Left renal cortex interstitium (tissue), 4 donors: Measurements from ENCODE around the gene MPLKIP. TPM values are rescaled to one million over a fixed set of nuclear protein-coding genes. Genes with fewer than 3 reads are reported as not detected.
A peak's percentile ranks its signal among the peaks of the same experiment; 100 is the strongest.
"Not testable (repeated sequence)": the region's sequence is repeated elsewhere in the genome, so short reads cannot be mapped to it uniquely, and the experiment has no call there.

Experiments used
- DNase-seq, 4 donors: peaks; one replicate each; pipeline ENCODE4 v3.0.0-alpha.2; 2013; ENCODE audit warnings: low read depth in 4 of 4, low spot score in 2 of 4, missing footprints in 1 of 4
- polyA plus RNA-seq, 4 donors: library from polyadenylated mRNA; unstranded; fragments of 120-200 nt; gene quantifications; one replicate each; pipeline ENCODE4 v1.2.1, GENCODE V29; 2013; ENCODE audit not compliant: insufficient read length in 4 of 4

The MPLKIP gene
- polyA plus RNA-seq = 10 to 100 TPM; 41.9 to 53.8 (median 44.1) TPM

DNA sequence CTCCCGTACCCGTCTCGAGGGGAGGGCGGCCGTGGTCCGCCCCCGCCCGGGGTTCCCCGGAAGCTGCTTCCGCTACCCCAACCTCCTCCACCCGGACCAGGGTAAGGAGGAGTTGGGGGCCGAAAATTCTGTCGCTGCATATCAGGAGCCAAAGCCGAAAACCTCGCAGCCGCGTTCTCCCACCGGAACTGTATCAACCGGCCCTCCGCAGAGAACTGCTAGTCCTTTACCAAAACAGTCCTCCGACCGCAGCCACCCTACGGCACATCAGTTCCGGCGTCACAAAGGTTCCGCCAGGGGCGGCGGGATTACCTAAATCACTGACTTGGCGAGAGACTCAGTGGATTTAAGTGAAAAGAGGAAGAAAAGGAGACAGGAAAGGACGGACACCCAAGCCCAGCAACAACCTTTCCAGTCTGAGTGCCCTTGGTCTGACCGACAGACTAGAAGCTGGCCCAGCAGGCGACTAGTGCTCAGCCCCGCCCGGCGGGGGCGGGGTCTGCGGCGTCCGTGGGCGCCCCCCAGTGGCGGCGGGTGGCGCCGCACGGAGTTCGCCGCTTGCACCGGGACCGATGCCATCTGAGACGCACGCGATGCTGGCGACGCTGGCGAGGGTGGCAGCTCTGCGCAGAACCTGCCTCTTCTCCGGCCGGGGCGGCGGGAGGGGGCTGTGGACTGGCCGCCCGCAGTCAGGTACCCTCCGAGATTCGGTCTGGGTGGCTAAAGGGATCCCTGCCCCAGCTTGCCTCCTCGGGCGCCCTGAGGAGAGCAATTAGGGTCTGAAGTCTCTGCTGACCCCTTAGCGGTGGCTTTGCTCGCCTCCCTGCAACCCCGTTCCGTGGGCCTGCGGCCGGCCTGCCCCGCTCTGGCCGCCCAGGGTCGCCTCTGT is at the start of gene MPLKIP, which contains the start of gene SUGCT:
MPLKIP (minus strand) TSS at position 195 of the 889 bp plus-strand sequence; CDS start at position 140, 55 bp downstream.
SUGCT (plus strand) TSS at position 578 of the 889 bp plus-strand sequence.
- DNase-seq = peak; percentile 86 to 98 (median 92)

DNA sequence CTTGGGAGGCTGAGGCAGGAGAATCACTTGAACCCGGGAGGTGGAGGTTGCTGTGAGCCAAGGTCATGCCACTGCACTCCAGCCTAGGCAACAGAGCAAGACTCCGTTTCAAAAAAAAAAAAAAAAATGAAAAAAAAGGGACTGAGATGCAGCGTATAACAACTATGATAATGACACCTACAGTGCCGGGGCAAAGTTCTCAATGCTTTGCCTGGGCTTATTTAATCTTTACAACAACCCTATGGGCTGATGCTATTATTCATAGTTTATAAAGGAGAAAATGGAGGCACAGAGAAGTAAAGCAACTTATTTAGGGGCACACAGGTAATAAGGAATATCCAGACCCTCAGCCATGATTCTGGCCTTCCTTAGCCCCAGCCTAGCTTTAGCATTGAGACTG is 48.0 kb upstream of the MPLKIP start:
- no peak for DNase-seq

DNA sequence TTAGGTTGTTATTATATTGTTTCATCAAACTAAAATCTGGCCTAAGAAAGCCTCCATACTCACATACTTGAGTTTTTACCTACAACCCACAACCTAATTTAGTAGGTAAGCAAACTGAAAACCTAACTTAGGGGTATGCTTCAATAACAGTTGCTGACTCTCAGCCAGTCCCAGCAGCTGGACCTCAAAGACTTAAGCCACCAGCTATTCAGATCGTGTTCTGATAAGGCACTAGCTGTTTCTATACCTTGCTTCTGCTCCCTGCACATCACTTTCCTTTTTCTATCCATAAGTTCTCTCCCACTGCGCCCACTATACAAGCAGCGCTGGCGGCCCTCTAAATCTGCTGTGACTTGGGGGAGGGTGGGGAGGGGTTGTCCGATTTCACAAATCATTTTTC is 42.6 kb upstream of the MPLKIP start:
- DNase-seq = no peak

DNA sequence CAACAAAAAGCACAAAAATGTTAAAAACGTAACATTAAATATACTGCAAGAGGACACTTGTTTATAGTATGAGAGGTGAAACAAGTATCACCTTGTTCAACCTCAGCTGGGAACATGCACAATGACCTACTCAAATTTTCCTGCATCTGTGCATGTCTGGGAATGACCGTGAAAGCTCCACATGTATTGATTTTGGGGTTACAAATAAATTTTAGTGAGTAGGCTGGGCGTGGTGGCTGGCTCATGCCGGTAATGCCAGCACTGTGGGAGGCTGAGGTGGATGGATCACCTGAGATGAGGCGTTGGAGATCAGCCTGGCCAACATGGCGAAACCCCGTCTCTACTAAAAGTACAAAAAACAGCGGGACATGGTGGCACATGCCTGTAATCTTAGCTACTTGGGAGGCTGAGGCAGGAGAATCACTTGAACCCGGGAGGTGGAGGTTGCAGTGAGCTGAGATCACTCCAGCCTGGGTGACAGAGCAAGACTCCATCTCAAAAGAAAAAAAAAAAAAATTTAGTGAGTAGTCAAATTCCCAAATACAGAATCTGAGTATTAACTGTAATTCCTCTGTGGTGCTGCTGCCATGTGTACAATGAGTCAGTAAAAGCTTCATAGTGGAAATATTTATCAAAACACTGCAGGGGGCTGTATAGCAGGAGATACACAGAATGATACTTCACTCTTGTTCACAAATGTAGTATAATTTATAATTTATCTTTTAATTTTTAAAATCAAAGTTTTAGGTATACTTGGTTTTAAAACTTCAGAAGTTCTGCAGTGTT is 41.5 kb upstream of the MPLKIP start:
- no peak for DNase-seq

DNA sequence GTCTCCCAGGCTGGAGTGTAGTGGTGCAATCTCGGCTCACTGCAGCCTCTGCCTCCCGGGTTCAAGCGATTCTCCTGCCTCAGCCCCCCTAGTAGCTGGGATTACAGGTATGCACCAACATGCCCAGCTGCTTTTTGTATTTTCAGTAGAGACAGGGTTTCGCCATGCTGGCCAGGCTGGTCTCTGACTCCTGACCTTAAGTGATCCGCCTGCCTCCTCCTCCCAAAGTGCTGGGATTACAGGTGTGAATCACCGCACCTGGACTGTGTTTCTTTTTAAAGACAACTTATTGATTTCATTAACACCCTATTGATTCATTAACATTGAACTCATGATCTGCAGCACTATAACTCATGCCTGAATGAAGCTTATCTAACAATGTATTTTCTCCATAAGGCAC is 40.8 kb upstream of the MPLKIP start:
- not testable (repeated sequence) for DNase-seq

DNA sequence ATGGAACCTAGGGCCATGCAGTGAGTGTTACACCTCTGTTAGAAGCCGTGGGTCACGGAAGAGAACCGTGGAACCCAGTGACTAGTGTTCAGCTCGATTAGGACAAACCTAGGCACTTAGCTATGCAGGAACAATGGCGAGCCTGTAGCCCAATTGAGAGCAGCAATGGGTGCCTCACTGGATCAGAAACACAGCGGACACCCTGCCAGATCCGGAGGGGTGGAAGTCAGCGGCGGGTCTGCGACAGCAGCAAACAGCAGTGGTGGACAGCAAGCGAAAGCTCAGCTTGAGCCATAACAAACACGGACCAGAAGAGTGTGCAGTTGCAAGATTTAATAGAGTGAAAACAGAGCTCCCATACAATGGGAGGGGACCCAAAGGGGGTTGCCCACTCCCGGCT is 38.7 kb upstream of the MPLKIP start:
- DNase-seq = not testable (repeated sequence)

DNA sequence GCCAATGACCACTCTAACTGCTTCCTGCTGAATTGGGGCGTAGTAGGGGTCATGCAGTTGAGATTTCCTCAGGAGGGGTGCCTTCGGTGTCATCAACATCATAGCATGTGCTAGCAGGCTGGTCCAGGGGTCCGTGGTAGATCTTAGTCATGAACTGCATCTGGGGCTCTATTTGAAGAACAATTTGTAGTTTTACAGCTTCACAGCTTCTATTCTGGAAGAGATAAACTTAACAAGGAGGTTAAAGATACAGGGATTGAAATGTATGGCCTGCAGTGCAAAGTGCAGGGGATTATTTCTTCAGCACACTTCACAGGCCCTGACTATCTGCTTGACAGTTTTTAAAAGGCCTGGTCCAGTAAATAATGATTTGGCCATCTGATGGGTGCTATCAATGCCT is 33.8 kb upstream of the MPLKIP start:
- DNase-seq = not testable (repeated sequence)

DNA sequence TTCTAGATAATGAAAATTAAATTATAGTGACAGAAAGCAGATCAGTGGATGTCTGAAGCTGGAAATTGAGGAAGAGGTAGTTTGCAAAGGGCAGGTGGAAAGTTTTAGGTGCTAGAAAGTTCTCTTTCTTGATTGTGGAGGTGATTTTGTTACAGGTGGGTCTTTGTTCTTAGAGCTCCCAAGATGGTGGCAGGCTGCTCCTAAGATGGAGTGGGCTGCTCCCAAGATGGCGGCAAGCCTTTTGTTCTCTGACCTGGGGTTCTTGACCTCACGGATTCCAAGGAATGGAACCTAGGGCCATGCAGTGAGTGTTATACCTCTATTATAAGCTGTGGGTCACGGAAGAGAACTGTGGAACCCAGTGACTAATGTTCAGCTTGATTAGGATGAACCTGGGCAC is 32.9 kb upstream of the MPLKIP start:
- DNase-seq = no peak

DNA sequence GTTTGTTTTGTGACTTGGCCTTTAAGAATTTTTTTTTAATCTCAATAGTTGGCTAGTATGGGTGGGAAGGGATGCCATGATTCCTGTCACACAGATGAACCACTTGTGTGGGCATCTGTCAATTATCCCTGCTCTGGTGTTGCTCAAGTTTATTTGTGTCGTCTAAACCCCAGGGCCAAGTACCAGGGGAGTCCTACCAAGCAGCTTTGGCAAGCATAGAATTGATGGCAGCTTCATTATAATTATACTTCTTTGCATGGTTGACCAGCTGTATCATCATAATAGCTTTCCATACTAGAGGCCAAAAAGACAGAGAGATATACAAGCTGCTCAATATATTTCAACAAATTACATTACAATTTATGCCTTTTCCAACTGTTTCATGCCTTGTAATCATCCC is 30.8 kb upstream of the MPLKIP start:
- no peak for DNase-seq

DNA sequence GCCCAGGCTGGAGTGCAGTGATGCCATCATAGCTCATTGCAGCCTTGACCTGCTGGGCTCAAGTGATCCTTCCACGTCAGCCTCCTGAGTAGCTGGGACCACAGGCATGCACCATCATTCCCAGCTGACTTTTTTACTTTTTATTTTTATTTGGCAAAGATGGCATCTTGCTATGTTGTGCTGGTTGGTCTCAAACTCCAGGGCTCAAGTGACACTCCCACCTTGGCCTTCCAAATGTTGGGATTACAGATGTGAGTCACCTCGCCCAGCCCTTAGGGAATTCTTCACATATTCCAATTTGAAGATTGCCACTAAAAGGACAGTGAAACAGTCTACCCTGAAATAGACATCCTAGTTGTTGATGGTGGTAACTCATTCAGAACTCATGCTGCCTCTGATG is 28.1 kb upstream of the MPLKIP start:
- no peak for DNase-seq

DNA sequence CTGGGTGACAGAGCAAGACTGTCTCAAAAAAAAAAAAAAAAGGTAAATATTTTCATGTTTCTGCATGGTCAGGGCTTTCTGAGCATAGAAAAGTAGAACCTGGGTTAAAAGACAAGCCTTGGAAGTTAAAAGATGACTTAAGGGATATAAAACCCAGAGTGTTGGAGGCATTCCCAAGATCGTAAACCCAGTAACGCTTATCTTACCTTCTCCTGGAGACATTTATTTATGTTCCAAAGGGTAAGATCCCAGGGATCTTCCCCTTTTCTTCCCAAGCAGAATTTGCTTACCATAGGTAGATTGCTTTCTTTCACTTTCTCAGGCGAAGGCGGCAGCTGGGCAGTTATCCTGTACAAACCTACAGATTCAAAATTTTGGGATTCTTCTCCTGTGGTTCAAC is 22.6 kb upstream of the MPLKIP start:
- no peak for DNase-seq

DNA sequence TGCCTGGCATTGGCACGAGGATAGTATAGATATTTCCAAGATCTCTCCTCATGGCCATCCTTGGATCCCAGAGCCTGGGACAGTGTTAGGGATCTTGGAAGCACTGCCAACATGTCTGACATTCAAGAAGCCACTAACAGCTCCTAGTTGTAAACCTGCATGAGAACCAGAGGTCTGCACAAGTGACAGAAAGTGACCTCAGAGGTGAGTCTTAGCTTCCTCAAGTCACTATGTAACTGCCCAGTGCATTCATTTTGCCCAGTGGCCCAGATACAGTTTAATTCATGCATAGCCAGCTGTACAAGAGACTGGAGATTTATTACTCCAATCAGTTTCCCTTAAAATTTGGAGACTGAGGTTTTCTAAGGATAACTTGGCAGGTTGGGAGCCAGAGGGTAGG is 17.1 kb upstream of the MPLKIP start:
- no peak for DNase-seq

DNA sequence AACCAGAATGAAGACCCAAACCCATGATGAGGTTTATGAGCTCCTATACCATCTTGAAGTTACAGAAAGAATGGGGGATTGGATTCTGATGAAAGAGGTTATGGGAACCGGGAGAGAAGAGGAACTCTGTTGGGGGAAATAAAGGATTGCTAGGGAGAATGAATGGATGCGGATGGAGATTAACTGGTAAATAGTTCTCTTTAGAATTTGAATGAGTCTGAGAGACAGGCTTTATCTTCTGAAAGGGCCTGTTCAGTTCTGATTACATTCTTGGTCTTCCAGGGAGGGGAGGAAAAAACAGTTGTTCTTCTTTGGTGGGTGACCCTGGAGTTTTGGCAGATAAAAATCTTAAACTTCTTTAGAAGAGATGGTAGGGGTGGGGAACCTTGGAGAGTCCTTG is 14.2 kb upstream of the MPLKIP start:
- no peak for DNase-seq

DNA sequence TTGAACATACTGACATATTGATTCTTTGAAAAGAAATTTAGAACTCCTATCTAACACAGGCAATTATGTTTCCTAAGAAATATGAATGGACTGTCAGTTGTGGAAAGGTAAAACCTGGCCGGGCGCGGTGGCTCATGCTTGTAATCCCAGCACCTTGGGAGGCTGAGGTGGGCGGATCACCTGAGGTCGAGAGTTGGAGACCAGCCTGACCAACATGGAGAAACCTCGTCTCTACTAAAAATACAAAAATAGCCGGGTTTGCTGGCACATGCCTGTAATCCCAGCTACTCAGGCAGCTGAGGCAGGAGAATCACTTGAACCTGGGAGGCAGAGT is 13.8 kb upstream of the MPLKIP start:
- DNase-seq = not testable (repeated sequence)

DNA sequence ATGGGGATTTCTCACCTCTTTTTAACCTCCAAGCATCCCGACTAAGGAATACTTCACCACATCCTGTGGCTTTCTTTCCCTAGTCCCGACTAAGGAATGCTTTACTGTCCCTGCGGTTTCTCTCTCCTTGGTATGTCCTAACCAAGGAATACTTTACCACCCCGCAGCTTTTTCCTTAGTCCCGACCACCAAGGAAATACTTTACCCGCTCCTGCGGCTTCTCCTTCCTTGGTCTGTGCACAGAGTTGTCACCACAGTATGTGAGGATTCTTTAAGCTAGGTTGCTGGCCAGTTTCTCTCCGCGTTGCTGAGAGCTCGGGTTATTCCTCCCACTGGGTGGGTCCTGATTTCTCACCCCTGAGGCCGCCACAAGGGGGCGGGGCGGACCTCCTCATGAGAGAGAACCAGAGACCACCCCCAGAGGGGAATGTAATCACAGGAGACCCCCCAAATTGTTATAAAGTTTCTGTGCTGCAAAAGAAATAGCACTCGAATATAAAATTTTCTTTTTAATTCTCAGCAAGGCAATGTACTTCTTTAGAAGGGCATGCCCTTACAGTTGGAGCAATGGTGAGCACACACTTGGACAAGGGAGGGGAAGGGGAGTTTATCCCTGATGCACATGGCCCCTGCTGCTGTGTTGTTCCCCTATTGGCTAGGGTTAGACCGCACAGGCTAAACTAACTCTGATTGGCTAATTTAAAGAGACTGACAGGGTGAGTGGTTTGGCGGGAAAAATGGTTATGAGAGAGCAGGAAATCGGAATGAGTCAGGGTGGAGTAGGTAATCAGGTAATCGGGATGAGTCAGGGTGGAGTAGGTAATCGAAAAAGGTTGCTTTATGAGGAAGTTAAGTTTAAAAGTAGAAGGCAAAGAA is 13.2 kb upstream of the MPLKIP start:
- DNase-seq = no peak

DNA sequence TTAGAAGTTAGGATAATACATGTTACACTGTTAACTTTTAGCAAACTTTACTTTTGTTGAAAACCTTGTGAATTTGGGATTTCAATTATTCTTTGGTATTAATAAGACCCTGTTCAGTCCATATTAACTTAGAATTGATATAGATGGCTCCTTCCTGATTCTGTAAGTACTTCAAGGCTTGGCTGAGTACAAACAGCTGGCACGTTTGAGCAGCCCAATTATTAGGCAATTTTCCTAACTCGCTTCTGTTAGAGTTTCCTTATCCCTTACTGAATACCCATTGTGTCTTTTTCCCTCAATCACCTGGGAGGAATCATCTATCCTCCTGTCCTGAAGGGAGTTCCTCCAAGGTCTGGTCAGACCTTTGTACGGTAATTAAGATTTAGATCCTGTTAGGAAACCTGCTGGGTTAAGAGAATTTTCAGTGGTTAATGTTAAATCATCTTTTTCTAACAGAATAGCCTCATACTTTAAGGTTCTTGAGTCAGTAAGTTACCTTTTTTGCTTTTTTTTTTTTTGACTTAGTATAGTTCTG is 11.2 kb upstream of the MPLKIP start:
- not testable (repeated sequence) for DNase-seq

DNA sequence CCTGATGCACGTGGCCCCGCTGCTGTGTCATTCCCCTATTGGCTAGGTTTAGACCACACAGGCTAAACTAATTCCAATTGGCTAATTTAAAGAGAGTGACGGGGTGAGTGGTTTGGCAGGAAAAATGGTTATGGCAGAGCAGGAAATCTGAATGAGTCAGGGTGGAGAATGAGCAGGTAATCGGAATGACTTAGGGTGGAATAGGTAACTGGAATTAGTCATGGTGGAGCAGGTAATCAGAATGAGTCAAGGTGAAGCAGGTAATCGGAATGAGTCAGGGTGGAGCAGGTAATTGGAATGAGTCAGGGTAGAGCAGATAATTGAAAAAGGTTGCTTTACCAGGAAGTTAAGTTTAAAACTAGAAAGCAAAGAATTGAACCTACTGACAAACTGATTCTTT is 7.5 kb upstream of the MPLKIP start:
- not testable (repeated sequence) for DNase-seq

DNA sequence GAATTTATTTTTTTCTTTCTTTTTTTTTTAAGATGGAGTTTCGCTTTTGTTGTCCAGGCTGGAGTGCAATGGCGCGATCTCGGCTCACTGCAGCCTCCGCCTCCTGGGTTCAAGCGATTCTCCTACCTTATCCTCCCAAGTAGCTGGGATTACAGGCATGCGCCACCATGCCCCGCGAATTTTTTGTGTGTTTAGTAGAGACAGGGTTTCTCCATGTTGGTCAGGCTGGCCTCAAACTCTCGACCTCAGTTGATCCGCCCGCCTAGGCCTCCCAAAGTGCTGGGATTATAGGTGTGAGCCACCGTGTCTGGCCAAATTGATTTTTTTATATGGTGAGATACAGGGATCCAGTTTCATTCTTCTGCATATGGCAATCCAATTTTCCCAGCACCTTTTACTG is 5.5 kb upstream of the MPLKIP start:
- DNase-seq = not testable (repeated sequence)

DNA sequence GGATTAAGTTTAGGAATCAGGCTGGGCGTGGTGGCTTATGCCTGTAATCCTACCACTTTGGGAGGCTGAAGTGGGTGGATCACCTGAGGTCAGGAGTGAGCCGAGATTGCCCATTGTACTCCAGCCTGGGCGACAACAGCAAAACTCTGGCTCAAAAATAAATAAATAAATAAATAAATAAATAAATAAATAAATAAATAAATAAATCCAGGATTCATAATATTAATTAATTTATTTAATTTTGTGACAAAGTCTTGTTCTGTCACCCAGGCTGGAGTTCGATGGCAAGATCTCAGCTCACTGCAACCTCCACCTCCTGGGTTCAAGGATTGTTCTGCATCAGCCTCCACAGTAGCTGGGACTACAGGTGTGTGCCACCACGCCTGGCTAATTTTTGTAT is 4.6 kb upstream of the MPLKIP start:
- DNase-seq = no peak

DNA sequence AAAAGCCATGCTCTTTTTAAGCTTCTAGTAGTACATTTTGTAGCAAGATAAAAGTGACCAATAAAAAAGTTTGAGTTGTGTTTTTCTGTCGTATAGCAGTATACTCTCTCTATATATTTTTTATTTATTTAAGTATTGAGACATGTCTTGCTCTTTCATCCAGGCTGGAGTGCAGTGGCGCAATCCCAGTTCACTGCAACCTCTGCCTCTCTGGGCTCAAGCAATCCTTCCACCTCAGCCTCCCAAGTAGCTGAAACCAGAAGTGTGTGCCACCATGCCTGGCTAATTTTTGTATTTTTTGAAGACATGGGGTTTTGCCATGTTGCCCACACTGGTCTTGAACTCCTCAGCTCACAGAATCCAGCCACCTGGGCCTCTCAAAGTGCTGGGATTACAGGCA is 3.1 kb upstream of the MPLKIP start:
- no peak for DNase-seq

DNA sequence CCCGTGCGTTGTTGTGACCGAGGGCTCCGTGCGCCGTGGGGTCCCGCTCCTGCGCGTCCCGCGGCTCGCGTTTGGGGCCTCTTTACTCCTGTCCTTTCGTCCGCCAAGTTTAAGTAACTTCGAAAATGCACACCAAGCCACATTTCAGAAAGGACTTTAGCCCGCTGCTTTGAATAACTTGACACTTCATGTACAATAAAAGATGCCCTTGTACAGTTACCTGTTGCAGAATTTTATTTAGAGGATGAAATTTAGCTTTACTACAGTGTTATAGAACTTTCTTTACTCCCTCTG is 842 bp upstream of the MPLKIP start:
- DNase-seq = no peak
